Measurements from ENCODE around the gene IBSP.

The IBSP gene

DNA sequence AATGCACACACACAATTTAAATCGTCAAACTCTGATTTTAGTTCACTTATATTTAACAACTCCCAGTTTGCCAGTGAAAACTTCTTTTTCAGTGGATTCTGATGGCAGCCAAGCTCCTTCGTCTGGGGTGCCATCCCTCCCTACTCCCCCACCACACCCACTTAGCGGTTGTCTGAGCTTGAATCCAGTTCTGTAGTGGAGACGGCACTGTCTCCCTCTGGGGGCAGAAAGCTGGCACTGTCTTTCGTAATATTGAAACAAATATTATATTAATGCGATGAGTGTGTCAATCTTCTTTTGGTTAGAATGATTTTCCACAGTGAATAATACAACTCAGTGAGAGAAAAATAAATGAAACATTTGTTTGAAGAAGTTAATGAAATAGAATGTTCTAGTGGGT, 38.9 kb downstream of the IBSP start:
- DNase-seq (ENCODE audit: low read depth, low spot score): peak; percentile 7

DNA sequence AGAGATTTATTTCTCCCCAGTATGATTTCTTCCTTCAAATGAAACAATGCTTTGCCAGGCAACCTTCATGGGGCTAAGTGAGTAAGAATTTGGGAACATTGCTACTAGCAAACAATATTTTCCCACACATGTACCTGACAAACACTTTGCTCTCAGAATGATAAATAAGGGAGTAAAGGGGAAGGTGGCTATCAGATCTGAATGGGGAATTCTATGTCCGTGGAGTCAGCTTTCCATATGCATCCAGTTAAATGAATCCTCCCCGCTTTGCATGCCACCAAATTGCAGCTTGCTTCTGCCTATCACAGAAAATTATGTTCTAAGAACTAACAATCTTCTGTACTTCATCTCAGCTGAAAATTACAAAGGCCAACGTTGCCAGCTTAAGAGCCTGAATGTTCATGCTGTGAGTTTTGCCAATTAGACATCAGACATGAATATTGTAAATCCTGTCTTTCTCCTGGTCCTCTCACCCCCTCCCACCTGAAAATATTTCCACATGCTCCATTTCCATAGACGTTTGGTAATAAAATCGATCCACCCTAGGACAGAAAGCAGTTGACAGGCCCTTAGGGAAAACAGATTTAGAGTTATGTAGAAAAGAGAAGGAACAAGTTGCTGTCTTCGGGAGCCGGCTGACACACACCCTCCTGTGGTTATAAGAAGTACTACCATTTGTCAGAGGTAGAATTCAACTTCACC, 39.7 kb downstream of the IBSP start:
- peak; percentile 63 for DNase-seq (ENCODE audit: low read depth, low spot score)

DNA sequence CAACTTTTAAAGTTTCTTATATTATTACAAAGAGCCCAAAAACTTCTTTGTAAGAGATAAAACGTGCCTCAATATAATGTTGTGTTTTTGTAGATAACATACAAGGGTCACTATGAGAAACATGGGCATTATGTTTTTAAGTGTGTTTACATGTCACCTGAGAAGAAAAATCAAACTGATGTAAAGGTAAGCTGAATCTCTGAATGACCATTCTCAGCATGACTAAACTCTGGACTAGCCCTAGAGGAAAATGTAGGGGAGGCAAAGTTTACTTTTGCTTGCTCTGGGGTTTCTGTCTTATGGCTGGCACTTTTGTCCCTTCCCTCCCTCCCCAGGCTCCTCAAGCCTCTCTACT, 40.2 kb downstream of the IBSP start:
- no peak for DNase-seq (ENCODE audit: low read depth, low spot score)

DNA sequence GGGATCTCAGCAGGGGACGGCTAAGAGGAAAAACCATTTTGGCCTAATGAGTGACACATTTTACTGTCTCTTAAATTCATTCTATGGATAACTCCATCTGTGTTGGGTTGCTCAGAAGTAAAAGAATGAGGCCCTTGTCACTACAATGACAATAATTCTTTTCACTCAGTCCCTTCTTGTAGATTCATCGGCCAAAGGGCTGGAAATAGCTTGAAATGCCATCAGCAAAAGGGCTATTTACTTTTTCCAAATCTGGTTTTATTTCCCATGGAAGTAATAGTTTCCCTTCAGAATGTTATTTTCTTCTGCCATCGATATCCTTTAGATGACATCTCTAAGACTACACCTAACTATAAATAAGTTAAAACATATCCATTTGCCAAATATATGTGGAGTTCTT, 40.8 kb downstream of the IBSP start:
- no peak for DNase-seq (ENCODE audit: low read depth, low spot score)

DNA sequence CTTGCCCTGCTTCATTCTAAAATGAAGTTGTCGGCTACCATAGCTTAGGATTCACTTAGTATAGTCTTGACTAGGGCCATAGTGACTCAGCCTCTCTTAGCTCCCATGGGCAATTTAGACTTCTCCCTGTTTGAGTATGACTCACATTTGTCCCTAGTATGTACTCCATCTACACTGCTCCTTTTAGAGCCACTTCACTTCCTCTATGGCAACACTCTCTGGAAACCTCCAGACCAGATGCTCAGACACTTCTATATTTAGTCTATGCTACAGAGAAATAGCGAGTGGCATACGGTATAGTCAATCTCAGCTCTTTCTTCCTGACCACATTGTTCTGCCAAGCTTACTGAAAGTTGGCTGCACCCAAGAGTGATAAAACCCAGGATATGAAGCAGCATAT, 44.6 kb downstream of the IBSP start:
- no peak for DNase-seq (ENCODE audit: low read depth, low spot score)

DNA sequence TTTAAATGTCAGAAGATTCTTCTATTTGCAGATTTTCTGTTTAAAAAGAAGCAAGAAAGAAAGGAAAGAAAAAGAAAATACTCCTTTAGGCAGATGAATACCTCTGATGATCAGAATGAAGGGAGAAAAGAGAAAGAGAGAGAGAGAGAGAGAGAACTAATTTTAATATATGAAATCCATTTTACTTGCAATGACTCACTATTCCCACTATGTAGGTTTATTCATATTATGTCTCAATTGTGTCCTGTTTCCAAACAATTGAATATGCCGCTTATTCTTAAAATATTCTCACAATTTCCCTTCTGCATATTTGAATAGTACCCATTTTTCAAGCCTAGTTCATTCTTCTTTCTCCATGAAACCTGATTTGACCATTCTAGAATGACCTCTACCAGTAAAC, 45.1 kb downstream of the IBSP start:
- DNase-seq (ENCODE audit: low read depth, low spot score): no peak

DNA sequence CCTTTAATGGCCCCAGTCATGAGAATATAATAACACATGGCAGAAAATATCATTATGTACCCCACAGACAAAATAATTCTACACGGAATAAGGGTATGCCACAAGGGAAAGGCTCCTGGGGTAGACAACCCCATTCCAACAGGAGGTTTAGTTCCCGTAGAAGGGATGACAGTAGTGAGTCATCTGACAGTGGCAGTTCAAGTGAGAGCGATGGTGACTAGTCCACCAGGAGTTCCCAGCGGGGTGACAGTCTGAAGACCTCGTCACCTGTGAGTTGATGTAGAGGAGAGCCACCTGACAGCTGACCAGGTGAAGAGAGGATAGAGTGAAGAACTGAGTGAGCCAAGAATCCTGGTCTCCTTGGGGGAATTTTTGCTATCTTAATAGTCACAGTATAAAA, 46.9 kb downstream of the IBSP start:
- DNase-seq (ENCODE audit: low read depth, low spot score): no peak

DNA sequence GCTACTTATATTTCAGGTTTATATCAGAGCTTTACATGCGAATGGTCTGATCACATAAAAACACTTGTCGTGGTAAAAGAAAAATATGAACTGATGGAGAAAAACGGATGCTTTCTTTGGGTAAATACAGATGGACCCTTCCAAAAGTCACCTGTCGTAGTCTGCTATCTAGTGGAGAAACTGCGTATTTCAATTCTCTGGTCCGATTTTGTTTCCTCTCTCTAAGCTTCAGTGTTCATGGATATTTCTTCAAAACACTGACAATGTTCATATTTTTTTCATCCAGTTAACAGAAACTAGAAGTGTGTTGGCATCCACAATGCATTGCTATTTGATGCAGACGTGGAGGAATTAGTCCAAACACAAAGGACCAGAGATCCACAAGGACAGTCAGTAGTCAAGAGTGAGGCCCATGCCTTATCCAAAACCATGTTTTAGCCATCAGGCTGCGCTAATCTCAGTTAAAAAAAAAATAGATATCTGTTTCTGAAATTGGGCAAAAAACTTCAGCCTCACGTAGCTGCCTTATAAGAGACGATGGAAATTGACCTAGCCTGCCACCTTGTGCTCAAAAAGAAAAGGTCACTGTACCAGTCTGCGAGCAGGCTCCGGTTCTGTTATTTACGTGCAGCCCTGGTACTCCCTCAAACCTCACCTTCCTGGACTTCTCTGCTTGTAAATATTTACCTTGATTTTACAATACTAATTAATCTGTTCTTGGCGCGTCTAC, 49.4 kb downstream of the IBSP start:
- peak; percentile 77 for DNase-seq (ENCODE audit: low read depth, low spot score)

DNA sequence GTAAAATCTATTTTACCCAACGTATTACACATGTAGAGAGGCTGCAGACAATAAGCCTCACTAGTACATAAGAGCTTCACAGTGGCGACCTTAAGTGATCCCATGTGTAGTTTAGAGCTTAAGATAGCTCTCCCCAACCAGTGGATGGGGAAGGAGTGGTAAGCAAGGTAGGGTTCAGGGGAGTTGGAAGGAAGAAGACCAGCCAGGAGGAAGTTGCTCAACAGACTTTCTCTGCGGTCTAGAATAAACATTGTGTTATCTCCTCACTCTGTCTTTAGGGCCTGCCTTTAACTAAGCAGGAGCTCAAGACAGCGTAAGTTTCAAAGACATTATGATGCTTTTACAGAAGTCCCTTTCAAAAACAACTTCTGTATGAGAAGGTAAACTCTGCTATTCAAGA, 50.3 kb downstream of the IBSP start:
- DNase-seq (ENCODE audit: low read depth, low spot score): no peak

DNA sequence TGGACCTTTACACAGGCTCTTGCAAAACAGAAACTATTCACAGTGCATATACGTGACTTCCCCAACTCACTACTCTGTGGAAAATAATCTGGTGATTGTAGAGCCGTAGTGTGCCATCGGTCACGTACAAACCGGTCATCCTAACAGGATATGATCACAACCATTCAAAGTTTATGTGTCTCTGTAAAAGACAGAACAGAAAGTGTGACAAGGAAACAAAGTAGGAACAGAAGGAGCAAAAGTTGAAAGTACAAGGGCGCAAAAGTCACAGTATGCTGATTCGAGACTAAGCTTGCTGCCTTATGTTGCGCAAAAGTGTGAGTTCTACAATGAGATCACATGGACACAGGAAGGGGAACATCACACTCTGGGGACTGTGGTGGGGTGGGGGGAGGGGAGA, 52.0 kb downstream of the IBSP start:
- no peak for DNase-seq (ENCODE audit: low read depth, low spot score)

DNA sequence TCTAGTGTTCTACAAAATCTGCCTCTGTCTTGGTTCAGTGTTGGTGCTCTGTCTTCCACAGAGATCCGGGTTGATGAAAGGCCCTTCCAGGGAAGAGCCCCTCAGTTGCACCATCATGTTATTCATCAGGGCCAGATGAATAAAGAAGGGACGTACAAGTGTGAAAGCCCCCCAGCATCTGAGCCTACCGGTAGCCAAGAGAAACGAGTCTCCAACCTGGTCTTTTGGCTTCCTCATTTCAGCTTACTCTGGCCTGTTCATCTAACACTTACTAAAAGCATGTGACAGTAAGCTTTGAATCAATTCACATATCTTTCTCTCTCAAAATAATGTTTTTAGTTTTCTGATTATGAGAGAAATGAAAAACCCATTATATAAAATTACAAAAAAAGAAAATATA, 52.6 kb downstream of the IBSP start:
- no peak for DNase-seq (ENCODE audit: low read depth, low spot score)

DNA sequence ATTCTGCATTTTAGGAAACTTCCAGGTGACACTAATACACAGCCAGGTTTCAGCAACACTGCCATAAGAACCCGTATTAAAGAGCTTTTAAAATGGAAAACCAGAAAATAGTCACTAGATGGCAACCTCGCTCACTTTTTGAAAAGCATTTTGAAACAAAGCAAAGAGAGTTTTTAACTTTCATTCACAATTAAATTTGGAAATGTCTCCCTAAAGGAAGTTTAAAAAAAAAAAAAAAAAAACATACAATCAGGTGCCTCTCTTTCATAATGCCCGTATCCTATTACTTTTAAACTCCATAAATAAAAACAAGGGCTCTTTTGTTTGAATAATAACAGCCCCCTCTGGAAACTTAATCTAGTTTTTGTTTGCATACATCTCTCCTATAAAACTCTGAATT, 53.8 kb downstream of the IBSP start:
- peak; percentile 72 for DNase-seq (ENCODE audit: low read depth, low spot score)

DNA sequence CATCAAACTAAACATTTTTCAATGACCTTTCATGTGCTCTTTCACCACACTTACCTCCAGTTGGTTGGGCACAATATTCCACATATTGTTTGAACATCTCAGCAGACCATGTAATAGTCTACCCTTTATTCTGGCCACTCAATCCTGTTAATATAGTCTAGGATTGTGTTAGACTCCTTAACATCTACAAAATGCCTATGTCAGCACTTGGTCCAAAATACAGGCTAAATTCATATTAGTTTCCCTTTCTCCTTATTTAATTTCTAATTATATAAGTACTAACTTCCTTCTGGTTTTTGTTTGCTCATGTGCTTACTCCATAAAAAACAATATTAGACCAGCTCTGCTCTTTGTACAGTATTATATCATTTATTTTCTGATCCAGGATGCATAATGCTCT, 54.5 kb downstream of the IBSP start:
- no peak for DNase-seq (ENCODE audit: low read depth, low spot score)

DNA sequence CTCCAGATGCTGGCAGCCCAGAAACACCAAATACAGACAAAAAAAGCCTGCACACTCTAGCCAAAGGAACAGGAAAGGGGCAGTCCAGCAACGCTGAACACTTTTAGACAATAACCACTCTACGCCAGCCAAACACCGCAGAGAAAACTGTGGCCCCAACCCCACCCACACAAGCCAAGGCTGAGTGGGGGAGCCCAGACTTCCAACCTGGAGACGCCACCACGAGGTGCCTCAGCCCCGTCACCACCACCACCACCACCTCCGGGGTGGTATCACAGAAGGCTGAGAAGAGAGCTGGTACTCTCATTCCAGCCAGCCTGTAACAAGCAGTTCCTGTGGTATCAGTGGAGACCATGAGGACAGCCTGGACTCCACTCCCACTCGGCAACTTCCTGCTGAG, 56.2 kb downstream of the IBSP start:
- DNase-seq (ENCODE audit: low read depth, low spot score): no peak

DNA sequence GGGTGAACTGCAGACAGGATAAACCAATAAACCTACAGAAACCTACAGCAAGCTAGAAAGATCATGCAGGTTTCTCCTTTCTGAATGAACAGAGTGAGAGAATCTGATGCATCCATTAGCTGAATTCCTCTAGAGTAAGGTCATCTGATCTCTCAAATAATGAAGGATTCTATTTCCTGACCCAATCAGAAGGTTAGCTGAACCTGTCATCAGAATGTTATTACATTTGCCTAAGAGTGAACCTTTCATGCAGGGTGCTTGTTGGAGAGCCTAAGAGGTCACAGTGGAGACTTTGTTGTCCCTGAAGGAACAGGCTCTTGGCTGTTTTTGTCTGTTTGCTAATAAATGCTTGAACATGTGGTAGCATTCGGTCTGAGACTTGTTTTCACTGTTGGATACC, 57.5 kb downstream of the IBSP start:
- no peak for DNase-seq (ENCODE audit: low read depth, low spot score)

DNA sequence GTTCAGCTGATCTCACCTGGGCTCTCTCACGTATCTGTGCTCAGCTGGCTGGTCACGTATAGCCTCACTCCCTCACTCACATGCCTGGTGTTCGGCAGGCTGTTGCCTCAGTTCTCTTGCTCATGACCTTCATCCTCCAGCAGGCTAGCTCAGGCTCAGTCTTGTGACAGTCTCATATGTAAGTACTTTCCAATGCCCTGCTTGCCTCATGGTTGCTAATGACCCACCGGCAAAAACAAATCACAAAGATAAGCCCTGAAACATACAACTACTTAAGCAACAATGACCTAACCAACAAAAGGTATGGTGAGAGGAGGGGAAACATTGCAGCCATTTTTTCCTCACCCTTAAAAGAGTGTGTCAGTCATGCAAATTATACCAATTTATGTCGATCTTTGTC, 58.4 kb downstream of the IBSP start:
- no peak for DNase-seq (ENCODE audit: low read depth, low spot score)
